Measurements from ENCODE around the gene PRPSAP1.
"Not testable (repeated sequence)": the region's sequence is repeated elsewhere in the genome, so short reads cannot be mapped to it uniquely, and the experiment has no call there.

Gene PRPSAP1

DNA sequence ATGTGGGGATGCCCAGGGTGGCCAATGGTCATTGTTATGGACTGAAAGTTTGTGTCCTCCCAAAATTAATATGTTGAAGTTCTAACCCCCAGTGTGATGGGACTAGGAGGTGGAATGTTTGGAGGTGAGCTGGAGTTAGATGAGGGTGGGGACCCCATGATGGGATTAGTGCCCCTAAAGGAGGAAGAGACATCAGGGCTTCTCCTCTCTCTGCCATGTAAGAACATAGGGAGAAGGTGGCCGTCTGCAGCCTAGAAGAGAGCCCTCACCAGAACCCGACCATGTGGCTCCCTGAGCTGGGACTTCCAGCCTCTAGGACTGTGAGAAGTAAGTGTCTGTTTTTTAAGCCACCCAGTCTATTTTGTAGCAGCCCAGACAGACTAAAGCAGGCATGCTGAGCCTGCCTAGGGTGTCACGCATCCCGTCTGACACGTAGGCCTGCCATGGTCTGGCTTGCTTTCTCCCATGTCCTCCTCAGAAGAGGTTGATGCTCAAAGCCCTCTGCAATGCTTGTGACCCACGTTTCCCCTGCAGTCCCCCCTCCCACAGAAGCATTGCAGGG, 4.0 kb upstream of the PRPSAP1 start:
- FAIRE-seq: no peak

DNA sequence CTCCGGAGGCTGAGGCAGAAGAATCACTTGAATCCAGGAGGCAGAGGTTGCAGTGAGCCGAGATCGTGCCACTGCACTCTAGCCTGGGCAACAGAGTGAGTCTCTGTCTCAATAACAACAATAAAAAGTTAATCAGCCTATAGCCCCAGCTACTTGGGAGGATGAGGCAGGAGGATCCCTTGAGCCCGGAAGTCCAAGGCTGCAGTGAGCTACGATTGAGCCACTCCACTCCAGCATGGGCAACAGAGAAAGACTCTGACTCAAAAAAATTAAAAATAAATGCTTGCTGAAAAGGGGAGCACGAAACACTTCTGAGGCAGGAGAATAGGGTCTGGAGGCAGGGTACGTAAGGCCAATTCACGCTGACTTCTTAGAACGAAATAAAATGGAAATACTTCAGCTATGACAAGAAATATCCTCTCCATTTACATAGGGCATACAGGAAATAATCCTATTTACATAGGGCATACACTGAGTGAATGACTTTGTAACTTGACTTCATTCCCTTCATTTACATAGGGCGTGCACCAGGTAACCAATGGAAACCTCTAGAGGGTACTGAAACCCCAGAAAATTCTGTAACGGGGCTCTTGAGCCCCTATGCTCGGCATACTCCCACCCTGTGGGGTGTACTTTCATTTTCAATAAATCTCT, 3.2 kb upstream of the PRPSAP1 start:
- no peak for FAIRE-seq

DNA sequence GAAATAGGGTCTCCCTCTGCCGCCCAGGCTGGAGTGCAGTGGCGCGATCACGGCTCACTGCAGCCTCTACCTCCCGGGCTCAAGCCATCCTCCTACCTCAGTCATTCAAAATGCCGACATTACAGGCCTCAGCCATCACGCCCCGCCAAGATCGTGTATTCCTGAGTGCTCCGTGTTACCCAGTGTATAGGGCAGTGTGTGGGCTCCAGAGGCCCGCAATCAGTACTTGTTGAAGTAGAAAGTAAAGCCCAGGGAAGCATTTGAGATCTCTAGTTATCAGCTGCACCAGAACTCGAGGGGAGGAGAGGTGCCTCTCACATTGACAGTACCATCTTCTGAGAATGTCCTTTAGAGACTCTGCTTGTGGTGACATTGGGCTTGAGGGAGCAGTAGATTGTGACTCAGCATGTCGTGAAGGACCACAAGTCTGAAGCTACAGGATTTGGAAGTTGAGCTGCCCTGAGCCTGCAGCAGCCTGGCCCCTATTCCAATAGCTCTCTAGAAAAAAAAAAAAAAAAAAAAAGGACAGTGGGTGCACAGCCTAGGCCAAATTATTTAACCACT, 1.1 kb upstream of the PRPSAP1 start:
- no peak for FAIRE-seq

DNA sequence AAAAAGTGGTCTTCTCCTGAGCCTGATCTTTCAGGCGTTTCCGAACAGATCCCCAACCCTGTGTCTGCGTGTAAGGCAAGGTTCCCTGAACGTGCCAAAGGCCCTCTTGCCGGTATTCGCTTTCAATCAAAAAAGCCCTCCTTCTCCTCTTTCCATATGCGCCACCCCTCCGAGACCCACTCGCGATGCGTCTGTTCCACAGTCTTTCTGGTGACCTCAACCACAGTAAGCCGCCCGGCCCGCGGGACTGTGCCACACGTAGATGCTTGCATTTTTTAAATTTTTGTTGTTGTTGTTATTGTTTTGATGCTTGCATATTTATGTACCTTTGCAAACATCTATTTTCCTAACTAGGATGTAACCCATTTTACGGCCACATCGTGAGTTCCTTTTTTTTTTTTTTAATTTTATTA, 607 bp upstream of the PRPSAP1 start:
- FAIRE-seq: no peak

DNA sequence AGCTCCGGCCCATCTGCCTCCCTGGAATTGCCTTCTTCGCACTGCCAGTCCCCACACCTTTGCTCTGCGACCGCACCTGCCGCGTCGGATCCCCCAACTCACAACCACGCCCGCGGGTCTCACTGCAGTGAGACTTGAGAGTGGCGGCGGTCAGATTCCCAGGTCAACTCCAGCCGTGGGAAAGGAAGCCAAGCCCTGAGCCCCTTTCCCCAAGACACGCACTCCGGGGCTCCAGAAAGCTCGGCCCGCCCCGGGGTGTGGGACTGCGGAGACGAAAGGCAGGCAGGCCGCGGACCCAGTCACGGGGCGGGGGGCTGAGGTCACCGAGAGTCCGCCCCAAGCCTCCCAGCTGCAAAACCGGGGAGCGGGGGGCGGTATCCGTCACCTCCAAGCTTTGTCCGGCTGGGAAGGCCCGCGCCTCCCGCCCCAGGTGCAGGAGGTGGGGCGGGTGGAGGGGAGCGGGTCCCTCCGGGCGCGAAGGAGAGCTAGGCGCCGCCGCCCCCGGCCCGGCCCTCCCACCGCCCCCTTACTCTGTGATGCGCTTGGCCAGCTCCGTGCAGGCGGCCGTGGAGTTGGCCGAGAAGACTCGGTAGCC, 615 bp downstream of the PRPSAP1 start:
- FAIRE-seq: no peak

DNA sequence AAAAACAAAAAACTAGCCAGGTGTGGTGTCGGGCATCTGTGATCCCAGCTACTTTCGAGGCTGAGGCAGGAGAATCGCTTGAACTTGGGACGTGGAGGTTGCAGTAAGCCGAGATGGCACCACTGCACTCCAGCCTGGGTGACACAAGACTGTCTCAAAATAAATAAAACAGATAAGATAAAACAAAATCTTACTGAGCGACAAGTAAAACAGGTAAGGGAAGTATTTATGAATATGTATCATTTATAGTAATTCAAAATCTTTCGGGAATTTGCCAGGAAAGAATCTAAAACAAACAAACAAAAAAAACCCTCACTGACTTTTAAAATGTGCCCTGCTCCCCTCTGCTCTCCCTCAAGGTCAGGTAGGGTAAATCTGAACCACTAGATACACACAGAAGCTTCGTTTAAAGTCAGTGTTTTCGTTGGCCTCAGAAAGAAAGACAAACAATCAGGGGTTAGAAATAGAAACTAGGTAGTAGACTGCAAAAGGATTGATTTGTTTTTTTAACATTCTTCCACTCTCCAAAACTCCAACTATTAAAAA, 2.1 kb downstream of the PRPSAP1 start:
- no peak for FAIRE-seq

DNA sequence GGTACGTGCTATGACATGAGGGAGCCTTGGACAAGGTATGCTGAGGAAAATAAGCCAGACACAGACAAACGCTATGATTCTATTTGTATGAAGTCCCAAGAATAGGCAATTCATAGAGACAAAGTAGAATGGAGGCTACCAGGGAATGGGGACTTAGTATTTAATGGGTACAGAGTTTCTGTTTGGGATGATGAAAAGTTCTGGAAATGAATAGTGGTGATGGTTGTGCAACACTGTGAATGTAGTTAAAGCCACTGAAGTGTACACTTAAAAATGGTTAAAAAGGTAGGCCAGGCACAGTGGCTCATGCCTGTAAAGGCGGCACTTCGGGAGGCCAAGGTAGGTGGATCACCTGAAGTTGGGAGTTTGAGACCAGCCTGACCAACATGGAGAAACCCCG, 3.3 kb downstream of the PRPSAP1 start:
- no peak for FAIRE-seq

DNA sequence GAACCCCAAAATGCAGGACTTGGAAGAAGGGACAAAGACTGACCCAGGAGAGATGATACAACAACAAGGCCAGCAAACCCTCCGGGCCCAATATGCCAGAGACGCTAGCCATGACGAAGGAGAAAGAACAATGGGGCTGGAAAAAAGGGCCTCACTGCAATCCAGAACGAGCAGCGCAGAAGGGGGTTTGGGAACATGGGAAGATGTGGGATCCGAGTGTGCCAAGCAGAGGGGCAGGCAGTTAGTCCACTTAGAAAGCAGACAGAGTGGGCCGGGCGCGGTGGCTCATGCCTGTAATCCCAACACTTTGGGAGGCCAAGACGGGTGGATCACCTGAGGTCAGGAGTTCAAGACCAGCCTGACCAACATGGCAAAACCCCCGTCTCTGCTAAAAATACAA, 6.8 kb downstream of the PRPSAP1 start:
- FAIRE-seq: not testable (repeated sequence)

DNA sequence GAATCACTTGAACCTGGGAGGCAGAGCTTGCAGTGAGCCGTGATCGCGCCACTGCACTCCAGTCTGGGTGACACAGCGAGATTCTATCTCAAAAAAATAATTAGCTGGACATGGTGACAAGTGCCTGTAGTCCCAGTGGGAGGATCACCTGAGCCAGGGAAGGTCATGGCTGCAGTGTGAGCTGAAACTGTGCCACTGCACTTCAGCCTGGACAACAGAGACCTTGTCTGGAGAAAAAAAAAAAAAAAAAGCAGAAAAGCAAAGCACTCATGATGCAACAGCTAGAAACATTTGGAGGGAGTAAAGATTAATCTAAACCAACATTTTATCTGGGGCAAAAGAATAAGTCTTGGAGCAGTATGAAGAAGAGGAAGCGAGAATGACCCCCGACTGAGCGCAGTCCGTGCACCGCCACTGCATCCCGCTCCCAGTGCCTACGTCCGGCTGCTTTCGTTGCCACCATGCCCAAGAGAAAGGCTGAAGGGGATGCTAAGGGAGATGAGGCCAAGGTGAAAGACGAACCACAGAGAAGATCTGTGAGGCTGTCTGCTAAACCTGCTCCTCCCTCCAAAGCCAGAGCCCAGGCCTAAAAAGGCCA, 8.2 kb downstream of the PRPSAP1 start:
- no peak for FAIRE-seq

DNA sequence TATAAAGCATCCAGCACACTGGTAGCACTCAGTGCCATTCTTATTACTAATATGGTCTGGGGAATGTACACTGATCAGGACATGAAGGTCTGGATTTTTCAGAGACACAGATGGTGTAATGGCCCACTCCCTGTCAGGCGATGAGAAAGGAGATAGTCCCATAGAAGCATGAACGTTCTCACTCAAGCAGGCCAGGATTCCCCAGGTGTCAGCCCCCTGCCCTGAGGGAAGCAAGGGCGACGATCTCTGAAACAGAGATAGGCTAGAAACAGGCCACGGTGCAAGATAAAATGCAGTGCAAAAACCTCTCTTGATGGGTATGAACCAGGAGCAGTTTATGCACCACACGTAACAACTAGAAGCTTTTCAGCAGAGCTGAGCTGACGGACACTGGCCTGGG, 10.6 kb downstream of the PRPSAP1 start:
- no peak for FAIRE-seq

DNA sequence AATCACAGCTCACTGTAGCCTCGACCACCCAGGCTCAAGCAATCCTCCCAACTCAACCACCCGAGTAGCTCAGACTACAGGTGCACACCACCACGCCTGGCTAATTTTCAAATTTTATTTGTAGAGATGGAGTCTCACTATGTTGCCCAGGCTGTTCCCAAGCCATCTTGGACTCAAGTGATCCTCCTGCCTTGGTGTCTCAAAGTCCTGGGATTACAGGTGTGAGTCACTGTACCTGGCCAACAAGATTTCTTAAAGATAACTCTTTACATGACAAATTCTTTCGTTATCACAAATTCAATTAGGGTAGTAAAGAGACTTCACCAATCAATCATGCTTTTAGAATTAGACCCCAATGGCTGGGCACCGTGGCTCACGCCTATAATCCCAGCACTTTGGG, 12.4 kb downstream of the PRPSAP1 start:
- no peak for FAIRE-seq

DNA sequence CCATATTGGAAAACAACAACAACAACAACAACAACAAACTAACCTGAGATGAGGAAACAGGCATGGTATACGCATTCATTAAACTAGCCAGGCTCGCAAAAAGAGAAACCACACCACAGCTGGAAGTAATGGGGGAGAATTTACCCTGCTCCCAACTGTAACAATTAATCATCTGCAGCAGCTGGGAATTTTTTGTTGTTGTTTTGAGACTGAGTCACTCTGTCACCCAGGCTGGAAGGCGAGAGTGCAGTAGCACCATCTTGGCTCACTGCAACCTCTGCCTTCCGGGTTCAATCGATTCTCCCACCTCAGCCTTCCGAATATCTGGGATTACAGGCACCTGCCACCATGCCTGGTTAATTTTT, 16.3 kb downstream of the PRPSAP1 start:
- no peak for FAIRE-seq

DNA sequence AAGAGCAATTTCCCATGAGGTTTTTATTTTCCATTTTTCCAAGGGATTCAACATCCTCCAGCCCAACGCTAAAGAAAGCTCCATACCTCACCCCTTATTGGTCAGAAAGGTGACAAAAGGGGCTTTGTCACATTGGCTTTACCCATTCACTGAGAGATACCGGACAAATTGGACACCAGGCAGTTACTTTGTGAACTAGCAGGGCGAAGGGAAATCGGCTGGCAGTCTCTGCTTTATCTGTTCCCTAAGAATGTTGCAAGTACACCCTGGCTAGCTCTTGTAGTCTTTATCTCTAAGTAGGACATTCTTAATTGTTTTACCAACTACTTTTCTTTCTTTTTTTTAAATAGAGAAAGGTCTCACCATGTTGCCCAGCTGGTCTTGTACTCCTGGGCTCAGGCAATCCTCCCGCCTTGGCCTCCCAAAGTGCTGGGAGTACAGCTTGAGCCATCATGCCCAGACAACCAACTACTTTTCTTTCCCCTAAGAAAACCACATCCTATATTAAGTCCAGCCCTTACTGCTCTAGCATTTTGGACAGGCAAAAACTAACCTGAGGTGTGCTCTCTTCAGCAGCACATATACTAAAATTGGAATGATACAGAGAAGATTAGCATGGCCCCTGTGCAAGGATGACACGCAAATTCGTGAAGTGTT, 16.8 kb downstream of the PRPSAP1 start:
- no peak for FAIRE-seq

DNA sequence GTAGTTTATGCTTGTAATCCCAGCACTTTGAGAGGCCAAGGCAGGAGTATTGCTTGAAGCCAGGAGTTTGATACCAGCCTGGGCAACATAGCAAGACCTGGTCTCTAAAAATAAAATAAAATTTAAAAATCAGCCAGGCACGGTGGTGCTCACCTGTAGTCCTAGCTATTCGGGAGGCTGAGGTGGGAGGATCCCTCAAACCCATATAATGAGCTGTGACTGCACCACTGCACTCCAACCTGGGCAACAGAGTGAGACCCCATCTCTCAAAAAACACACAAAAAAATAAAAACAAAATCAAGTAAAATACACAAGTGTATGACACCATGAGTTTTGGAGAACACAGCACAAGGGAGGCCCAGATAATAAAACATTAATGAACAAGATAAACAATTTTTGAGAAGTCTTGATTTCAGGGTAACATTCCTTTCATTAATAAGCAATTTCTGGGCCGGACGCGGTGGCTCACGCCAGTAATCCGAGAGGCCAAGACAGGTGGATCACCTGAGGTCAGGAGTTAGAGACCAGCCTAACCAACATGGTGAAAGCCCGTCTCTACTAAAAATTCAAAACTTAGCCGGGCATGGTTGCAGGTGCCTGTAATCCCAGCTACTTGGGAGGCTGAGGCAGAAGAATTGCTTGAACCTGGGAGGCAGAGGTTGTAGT, 17.9 kb downstream of the PRPSAP1 start:
- no peak for FAIRE-seq

DNA sequence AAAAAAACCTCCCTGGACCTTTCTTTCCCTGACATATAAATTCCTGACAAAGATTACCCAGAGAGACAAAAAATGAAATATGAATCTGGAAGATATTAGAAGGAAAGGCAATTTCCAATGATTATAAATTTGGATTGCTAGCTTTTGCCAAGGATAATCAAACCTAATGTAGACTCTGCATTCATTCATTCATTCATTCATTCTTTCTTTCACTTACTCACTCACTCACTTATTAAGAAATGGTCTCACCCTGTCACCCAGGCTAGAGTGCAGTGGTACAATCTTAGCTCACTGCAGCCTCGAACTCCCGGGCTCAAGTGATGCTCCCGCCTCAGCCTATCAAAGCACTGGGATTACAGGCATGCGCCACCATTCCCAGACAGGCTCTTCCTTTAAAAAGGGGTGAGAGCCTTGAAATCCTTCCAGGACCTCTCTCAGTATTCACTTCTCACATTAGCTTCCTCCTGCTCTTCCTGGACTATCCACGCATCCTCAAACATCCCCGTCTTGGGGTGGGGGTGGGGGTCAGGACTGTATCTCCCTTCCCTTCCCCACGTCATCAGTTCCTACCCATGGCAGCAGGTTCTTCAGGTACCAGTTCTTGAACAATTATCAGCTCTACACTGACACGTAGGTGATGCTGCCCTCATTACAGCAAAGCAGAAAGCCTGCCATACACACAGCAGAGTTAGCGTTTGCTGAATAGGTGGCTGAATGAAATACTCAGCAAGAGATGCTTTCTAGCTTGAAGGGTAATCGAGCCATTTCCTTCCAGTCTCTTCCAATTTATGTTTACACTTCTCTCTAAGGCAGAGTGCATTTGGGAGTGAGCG, 19.8 kb downstream of the PRPSAP1 start:
- no peak for FAIRE-seq

DNA sequence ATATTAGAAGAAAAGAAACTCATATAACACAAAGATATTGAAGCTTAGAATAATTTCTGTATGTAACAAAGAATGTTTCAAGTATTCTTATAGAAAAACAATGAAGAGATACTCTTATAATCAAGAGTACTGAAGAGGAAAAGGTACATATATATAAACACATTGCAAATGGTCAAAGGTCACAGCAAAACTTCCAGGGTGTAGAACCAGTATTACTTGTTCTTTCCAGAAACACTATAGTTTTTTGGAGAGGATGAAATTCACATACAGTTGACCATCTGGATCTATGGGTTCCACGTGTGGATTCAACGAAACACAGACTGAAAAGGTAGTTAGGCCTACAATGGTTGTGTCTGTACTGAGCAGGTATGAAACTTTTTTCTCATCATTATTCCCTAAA, 22.6 kb downstream of the PRPSAP1 start:
- no peak for FAIRE-seq

DNA sequence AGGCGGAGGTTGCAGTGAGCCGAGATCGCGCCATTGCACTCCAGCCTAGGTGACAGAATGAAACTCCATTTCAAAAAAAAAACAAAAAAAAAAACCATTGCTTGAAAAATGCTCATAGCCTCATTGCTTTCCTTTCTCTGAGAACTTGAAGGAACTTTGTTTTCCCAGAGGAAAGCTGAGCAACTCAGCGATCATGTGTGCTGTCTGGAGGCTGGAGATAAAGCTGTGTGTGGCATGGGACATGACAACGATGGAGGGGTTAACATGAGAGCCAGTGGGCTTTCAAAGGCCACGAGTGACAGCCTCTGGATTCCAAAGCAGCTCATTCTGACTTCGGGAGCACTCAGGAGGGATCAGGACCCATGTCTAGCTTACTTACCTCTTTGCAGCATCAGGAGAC, 24.1 kb downstream of the PRPSAP1 start:
- FAIRE-seq: no peak

DNA sequence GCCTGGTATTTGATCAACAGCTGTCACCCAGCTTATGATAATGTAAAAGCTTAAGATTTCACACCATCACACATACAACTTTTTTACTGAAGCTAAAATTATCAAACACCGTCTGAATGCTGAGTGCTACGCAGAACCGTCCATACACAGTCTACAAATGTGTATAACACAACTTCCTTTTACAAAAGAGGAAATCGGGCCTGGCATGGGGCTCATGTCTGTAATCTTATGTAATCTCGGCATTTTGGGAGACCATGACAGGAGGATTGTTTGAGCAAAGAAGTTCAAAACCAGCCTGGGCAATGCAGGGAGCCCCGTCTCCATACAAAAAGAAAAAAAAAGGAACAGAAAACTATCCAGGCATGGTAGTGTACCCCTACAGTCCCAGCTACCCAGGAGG, 26.0 kb downstream of the PRPSAP1 start:
- no peak for FAIRE-seq

DNA sequence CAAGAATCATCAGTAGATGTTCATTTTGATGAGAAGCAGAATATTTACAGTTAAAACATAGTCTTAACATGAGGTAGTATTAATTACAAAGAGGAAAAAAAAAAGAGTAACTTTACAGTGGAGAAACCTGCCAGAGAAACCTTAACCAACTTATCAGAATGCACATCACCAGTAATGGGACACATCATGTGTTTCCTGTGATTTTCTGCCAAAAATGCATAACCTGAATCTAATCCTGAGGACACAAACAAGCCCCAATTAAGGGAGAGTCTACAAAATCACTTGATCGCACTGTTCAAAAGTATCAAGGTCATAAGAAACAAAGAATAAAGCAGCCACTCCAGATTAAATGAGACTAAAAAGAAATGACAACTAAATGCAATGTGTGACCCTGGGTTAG, 27.4 kb downstream of the PRPSAP1 start:
- FAIRE-seq: no peak

DNA sequence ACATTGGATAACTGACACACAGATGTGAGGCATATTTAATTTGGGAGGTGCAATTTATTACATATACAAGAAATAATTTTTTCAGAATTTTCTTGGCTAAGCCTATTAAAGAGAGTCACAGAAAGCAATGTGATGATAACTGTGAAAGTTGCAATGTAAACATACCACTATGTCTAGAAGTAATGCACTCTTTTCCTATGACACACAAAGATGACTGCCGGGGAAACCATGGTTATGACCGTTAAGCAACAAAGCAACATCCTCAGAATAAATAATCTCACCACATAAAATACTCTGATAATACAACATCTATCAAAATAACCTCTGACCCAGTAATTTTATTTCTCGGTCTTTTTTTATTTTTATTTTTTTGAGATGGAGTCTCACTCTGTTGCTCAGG, 35.1 kb downstream of the PRPSAP1 start:
- no peak for FAIRE-seq

DNA sequence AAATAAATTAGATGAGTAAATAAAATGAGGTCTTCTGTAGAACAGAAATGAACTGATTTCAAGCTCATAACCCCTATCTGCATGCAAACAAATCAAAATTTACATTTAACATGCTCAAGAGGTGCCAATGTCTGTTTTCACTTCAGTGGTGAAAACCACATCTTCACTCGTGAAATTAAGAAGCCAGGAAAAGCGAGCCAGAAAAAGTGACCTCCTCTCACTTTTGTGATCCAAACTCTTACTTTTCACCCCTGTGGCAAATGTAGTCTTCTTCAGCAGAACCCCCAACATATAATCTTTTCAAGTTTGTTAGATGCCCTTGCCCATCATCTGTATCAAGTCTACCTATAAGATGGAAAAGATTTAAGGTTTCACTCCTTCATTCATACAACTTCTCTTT, 36.2 kb downstream of the PRPSAP1 start:
- FAIRE-seq: no peak

Data from TTC549 (cell line).